ENCODE measurements around the gene WDFY1. TPM values are rescaled to one million over a fixed set of nuclear protein-coding genes. Genes with fewer than 3 reads are reported as not detected.

Gene WDFY1
- total RNA-seq, 1 experiment from 2014 or later: 78.5 TPM

GRCh38 chr2:223957092-223957851, 12.1 kb upstream of the WDFY1 start, which contains the start of gene MRPL44:
MRPL44 (plus strand) TSS chr2:223957463; CDS start chr2:223957473, 10 bp downstream.
- DNase-seq (ENCODE audit: low spot score): peak; percentile 92

- no peak for DNase-seq (ENCODE audit: low spot score)
Measured at GRCh38 chr2:223956300-223956699, 11.2 kb upstream of the WDFY1 start.

- peak; percentile 28 for DNase-seq (ENCODE audit: low spot score)
Measured at GRCh38 chr2:223954401-223954800, 9.3 kb upstream of the WDFY1 start.

- no peak for DNase-seq (ENCODE audit: low spot score)
Measured at GRCh38 chr2:223952280-223952968, 7.3 kb upstream of the WDFY1 start.

GRCh38 chr2:223950448-223951347, 5.6 kb upstream of the WDFY1 start:
- DNase-seq (ENCODE audit: low spot score): no peak

DNA sequence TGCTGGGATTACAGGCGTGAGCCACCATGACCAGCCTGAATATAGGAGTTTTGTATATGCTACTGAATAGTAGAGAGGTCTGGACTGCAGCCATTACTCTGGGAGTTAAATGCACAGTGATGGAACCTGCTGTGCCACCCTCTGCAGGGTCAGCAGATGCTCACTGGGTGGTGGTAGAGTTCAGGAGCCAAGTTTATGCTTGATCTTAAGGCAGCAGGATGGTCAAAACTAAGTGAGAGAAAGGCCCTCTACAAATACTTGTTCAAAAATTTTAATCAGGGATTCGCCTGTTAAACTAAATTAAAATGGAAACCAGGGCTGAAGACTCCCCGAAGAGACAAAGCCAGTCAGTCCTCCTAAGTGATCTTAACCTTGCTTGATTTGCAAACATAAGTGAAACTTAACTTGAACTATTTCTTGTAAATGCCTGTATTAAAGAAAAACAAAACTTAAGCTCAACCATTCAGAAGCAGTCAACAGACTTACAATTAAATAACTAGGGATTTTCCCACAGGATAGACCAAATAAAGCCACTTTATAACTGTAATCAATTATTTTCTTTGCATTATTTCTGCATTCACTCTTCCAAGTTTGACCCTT, 4.2 kb upstream of the WDFY1 start:
- DNase-seq (ENCODE audit: low spot score): no peak

DNA sequence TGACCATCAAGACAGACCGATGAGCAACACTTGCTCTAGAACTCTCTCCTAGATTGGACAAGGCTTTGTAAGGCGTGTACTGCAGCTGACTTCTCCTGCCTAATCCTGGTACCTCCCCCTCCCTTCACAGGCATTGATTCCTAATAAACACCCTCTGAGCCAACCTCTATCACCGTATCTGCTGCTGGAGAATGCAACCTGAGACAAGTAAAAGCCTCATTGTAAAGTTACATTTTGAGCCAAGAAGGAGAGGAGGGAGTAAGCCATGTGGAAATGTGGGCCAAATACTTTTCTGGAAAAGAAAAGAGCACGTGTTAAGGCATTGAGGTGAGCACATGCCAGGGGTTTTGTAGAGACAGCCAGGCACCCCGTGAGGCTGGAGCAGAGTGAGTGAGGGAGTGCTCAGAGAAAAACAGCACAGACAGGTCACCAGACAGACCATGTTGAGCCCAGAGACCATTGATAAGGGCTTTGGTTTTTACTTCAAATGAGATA, 2.6 kb upstream of the WDFY1 start:
- DNase-seq (ENCODE audit: low spot score): no peak

DNA sequence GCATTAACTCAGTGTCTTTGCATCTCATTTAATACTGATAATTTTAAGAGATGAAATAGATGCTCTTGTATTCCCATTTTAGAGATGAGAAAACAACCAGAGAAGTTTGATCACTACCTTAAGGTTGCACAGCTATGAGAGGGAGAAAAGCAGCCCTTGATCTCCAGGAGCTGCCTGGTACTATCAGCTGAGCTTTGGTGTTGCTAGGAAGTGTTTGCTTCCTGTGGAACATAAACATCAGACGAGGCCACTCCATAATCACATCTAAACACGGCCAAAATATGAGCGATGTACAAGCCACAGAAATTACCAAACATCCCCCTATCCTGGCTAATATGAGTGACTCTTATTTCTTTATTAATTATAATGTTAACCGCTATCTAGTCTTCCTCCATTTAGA, 620 bp upstream of the WDFY1 start:
- no peak for DNase-seq (ENCODE audit: low spot score)

- peak; percentile 17 for DNase-seq (ENCODE audit: low spot score)
Measured at GRCh38 chr2:223944166-223944702, 901 bp downstream of the WDFY1 start.

- peak; percentile 51 for DNase-seq (ENCODE audit: low spot score)
Measured at GRCh38 chr2:223943561-223944008, 1.6 kb downstream of the WDFY1 start.

GRCh38 chr2:223943135-223943534, 2.0 kb downstream of the WDFY1 start:
- DNase-seq (ENCODE audit: low spot score): no peak

DNA sequence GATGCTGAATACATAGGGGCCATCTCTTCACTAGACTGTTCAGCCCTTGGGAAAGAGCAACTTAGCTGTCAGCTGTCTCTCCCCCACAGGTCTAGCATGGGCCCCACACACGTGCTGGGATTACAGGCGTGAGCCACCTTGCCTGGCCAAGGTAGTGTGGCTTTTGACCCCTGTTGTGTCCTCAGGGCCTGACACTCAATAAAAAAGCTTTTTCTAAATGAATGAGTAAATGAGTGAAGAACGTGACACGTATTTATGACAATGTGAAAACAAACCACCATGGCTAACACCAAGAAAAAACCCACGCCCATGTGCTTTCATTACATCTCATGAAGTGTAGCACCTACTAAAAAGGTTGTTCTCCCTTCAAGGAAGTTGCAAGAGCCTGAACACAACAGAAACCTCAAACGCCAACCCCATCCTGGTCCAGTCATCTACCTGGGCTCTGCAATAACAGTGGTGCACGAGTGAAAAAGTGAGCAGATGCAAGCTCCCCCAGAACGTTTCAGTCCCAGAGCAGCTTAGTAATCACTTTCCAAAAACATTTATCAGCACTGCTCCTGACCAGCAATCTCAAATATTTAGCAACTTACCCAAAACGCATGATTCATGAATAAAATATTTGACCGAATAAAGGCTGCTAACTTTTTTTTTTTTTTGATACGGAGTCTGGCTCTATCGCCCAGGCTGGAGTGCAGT, 3.4 kb downstream of the WDFY1 start:
- DNase-seq (ENCODE audit: low spot score): peak; percentile 91

DNA sequence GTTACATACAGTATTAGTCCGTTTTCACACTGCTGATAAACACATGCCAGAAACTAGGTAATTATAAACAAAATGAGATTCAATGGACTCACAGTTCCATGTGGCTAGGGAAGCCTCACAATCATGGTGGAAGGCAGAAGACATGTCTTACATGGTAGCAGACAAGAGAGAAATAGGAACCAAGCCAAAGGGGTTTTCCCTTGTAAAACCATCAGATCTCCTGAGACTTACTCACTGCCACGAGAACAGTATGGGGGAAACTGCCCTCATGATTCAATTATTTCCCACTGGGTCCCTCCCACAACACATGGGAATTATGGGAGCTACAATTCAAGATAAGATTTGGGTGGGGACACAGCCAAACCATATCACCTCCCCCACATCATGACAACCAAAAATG, 5.7 kb downstream of the WDFY1 start:
- DNase-seq (ENCODE audit: low spot score): peak; percentile 65

- no peak for DNase-seq (ENCODE audit: low spot score)
Measured at GRCh38 chr2:223937535-223937934, 7.6 kb downstream of the WDFY1 start.

GRCh38 chr2:223936862-223937326, 8.2 kb downstream of the WDFY1 start:
- DNase-seq (ENCODE audit: low spot score): no peak

DNA sequence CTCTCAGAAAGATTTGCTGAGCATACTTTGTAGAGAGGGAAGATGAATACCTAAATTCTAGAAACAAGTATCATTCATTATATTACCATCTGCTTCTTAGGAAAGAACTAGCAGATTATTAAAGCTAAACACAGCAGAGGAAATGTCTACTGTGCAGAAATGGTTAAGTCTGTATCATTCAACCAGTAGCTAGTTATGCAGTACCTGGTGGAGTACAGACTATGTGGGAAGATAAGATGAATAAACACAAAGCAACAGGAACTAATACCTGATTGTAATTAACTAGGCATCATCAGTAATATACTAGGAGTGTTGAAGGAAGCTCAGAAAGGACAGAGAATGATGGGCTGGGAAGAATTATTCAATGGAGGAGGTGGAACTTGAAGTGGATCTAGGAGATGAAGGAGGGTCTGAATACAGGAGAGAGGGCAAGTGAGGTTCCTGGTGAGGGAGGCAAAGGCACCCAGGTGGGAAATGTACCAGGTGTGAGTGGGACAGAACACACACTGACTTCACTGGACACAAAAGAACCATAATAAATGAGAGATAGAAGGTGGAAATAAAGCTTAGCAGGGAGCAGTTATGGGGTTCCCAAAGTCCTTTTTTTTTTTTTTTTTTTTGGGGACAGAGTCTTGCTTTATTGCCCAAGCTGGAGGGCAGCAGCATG, 9.5 kb downstream of the WDFY1 start:
- DNase-seq (ENCODE audit: low spot score): no peak

GRCh38 chr2:223934870-223935269, 10.3 kb downstream of the WDFY1 start:
- no peak for DNase-seq (ENCODE audit: low spot score)

DNA sequence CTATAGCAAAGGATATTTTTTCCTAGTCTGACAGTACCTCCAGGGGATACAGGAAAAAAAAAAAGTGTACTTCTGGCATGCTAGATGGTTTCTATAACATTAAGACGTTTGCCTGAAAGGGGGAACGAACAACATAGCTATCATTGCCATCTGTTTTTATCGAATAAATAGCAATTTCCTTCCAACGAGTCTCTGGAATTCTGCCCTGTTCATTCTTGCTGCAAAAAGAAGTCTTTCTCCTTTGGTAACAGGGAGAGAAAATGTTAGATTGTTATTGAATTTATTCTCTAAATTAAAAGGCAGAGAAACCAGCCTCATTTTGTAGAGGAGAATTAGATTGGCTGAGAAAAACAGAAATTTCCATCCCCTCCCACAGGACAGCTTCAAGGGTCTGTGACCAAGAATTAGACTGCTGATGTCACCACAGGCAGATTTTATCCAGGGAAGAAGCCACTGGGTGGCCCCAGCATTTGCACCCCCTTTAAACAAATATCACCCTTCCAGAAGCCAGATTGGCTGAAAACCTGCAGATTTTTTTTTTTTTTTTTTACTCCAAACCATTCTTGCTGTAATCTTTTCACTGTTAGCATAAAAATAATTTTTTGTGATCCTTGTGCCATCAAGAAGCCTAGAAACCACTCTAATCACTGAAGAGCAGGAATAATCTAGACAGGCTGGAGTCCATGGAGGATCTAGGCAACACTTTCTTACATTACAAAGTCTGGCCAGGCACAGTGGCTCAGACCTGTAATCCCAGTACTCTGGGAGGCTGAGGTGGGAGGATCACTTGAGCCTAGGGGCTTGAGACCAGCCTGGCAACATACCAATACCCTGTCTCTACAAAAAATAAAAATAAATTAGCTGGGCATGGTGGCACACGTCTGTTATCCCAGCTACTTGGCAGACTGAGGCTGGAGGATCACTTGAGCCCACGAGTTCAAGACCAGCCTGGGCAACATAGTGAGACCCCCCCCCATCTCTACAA, 12.0 kb downstream of the WDFY1 start:
- no peak for DNase-seq (ENCODE audit: low spot score)

All from A172 (cell line).